ENCODE results near the gene ANKRD34C. TPM values are rescaled to one million over a fixed set of nuclear protein-coding genes. Genes with fewer than 3 reads are reported as not detected.

The ANKRD34C gene
- polyA plus RNA-seq, 1 of the 3 experiments (the other 2 are of a cell fraction), result not detected

GRCh38 chr15:79315623-79316328 is 33.3 kb downstream of the ANKRD34C start:
- TF ChIP-seq JUND (IDR thresholded peaks at IDR 0.05), result no peak
- no peak for TF ChIP-seq RAD21 (IDR thresholded peaks at IDR 0.05; ENCODE audit: low read length)
- TF ChIP-seq FOXJ3 (CRISPR knock-in tag; IDR thresholded peaks at IDR 0.05), result no peak
- TF ChIP-seq USF2 (IDR thresholded peaks at IDR 0.05; ENCODE audit: borderline replicate concordance, low read depth, low read length), result no peak
- TF ChIP-seq CHD2 (IDR thresholded peaks at IDR 0.05; ENCODE audit: low read length, partially characterized antibody), result no peak
- TF ChIP-seq FOSL2 (IDR thresholded peaks at IDR 0.05; ENCODE audit: borderline replicate concordance, low read depth), result no peak
- no peak for TF ChIP-seq USF1 (IDR thresholded peaks at IDR 0.05; ENCODE audit: borderline replicate concordance, low read depth)
- no peak for TF ChIP-seq NFIC (IDR thresholded peaks at IDR 0.05; ENCODE audit: borderline replicate concordance)
- TF ChIP-seq CTCF (IDR thresholded peaks at IDR 0.05), result no peak
- no peak for TF ChIP-seq RCOR1 (IDR thresholded peaks at IDR 0.05; ENCODE audit: low read length)
- no peak for TF ChIP-seq YY1 (IDR thresholded peaks at IDR 0.05; ENCODE audit: low read depth)
- TF ChIP-seq MEF2A (IDR thresholded peaks at IDR 0.05; ENCODE audit: borderline replicate concordance, low read depth), result no peak
- TF ChIP-seq MAX (IDR thresholded peaks at IDR 0.05; ENCODE audit: low read depth), result no peak
- no peak for TF ChIP-seq PBX3 (IDR thresholded peaks at IDR 0.05)
- Histone ChIP-seq H3K4me1 (ENCODE audit: control insufficient read depth in 1 of 2, insufficient read depth in 2 of 2, low read depth in 1 of 2, low read length in 1 of 2) (peaks cover 0 to 11% of the 10 kb centered on the region in 2 experiments; a peak in 2 of 4 replicates), H3K27ac (ENCODE audit: low read depth in 2 of 2, low read length in 1 of 2) (no peak overlapping the region), H3K27me3 (ENCODE audit: insufficient read depth) (no peaks in the 10 kb centered on the region), H3K9me3 (no peaks in the 10 kb centered on the region), H3K36me3 (replicated peaks in 1 of 2; ENCODE audit: control insufficient read depth in 1 of 2, insufficient read depth in 2 of 2, low read length in 1 of 2) (peaks cover 39 to 69% of the 10 kb centered on the region in 2 experiments), H3K9ac (no peak overlapping the region), H3K9me2 (no peaks in the 10 kb centered on the region), H4K20me1 (ENCODE audit: insufficient read depth) (peaks cover 5% of the 10 kb centered on the region; the same call in 1 of the 2 replicates), H3K4me2 (no peak overlapping the region), H3K79me2 (ENCODE audit: insufficient read depth) (peaks cover 55% of the 10 kb centered on the region), H2AFZ (ENCODE audit: low read depth) (no peak overlapping the region), H3K4me3 (ENCODE audit: low read depth in 2 of 2, low read length in 1 of 2) (no peak overlapping the region), H3F3A (replicated peaks; ENCODE audit: insufficient read depth) (no peaks in the 10 kb centered on the region)
- ChIA-PET POLR2A (no interaction called here), CTCF (interaction anchor here (0.6 to 2.1 kb wide), 3 partner anchors 24 to 540 kb away, joined by 3 to 9 read pairs (median 3); no protein-coding TSS in a partner anchor)
- 86% methylated on average over 9 of the region's 10 CpGs for WGBS (ENCODE audit: low lambda C conversion rate)
- no peak for DNase-seq
